ENCODE measurements around the gene OARD1.

DNA sequence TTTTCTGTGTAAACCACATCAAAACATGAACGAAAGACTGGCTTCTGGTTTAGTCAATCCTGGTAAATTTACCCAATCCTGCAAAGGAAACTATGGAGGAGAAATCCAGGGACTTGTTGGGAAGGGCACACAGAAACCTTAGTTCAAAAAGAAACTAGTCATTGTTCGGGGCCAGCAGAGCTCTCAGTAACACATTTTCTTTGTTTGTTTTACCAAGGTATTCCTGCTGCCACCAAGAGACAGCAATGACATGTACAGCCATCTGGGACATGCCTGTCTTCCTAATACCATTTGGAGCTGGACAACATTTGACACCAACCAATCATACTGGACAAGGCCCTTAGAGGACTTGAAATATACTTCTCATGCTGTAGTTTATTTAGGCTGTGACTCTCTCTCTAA is 8.3 kb downstream of the OARD1 start:
- no peak for TF ChIP-seq MYBL2 (CRISPR knock-in tag; IDR thresholded peaks at IDR 0.05)
- TF ChIP-seq, protein P1, sequence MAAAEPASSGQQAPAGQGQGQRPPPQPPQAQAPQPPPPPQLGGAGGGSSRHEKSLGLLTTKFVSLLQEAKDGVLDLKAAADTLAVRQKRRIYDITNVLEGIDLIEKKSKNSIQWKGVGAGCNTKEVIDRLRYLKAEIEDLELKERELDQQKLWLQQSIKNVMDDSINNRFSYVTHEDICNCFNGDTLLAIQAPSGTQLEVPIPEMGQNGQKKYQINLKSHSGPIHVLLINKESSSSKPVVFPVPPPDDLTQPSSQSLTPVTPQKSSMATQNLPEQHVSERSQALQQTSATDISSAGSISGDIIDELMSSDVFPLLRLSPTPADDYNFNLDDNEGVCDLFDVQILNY (CRISPR knock-in tag; IDR thresholded peaks at IDR 0.05) = no peak
- TF ChIP-seq, protein P2, sequence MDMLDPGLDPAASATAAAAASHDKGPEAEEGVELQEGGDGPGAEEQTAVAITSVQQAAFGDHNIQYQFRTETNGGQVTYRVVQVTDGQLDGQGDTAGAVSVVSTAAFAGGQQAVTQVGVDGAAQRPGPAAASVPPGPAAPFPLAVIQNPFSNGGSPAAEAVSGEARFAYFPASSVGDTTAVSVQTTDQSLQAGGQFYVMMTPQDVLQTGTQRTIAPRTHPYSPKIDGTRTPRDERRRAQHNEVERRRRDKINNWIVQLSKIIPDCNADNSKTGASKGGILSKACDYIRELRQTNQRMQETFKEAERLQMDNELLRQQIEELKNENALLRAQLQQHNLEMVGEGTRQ (CRISPR knock-in tag; IDR thresholded peaks at IDR 0.05) = no peak
- TF ChIP-seq FOXJ3 (CRISPR knock-in tag; IDR thresholded peaks at IDR 0.05; ENCODE audit: borderline replicate concordance) = no peak

All from WTC11 (cell line).